GM12874 (cell line): ENCODE measurements around the gene ALKBH5.

Source experiments
- TF ChIP-seq, protein P1 (sequence below): IDR thresholded peaks from 2 replicates; pipeline ENCODE4 v1.5.1; 2011; ENCODE audit warnings: low read depth, mild to moderate bottlenecking, control low read depth, low read length, moderate library complexity; ENCODE audit not compliant: insufficient read depth

The ALKBH5 gene

DNA sequence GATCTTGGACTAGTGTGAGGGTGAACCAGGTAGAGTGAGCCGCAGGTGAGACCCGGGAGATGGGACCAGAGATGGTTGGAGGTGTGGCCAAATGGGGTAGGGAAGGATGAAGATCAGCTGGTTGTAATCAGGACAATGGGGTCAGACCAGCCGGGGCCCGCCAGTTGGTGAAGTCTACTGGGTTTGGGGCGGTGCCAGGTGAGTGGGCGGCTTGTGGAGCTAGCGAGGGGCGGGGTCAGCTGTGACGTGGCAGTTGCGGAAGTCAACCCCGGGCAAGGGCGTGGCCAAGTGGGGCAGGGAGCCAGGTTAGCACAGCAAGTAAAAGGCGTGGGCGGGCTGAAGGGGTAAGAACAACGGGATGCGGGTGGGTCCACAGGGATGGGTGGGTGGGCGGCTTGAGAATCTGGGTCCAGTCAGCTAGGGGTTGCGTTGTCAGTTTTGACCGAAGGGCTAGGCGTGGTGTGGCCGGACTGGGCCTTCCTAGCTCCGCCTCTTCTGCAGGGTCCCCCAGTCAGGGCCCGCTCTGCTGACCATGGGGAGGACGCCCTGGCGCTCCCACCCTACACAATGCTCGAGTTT lies 25.5 kb upstream of the ALKBH5 start:
- TF ChIP-seq, protein P1, sequence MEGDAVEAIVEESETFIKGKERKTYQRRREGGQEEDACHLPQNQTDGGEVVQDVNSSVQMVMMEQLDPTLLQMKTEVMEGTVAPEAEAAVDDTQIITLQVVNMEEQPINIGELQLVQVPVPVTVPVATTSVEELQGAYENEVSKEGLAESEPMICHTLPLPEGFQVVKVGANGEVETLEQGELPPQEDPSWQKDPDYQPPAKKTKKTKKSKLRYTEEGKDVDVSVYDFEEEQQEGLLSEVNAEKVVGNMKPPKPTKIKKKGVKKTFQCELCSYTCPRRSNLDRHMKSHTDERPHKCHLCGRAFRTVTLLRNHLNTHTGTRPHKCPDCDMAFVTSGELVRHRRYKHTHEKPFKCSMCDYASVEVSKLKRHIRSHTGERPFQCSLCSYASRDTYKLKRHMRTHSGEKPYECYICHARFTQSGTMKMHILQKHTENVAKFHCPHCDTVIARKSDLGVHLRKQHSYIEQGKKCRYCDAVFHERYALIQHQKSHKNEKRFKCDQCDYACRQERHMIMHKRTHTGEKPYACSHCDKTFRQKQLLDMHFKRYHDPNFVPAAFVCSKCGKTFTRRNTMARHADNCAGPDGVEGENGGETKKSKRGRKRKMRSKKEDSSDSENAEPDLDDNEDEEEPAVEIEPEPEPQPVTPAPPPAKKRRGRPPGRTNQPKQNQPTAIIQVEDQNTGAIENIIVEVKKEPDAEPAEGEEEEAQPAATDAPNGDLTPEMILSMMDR, result no peak

DNA sequence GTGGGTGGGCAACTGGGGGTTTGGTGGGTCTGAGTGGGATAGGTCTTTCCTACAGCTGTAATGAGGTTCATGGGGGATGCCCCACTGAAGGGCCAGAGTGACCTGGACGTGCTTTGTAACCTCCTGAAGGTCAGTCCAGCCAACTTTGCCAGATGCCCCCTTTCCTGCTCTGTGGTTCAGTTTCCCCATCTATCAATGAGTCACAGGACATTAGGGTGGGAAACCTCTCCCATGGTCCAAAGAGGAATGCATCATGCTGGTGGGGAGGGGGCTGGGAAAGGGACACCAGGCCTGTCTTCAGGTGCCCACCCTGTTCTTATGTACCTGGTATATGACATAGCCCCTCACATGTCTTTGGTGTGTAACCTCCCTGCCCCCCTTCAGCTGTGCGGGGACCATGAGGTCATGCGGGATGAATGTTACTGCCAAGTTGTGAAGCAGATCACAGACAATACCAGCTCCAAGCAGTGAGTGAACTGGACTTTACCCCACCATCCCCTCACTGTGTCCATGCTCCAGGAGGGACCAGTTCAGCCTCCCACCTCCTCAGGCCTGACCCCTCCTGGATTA lies 24.0 kb upstream of the ALKBH5 start:
- TF ChIP-seq, protein P1, result no peak

DNA sequence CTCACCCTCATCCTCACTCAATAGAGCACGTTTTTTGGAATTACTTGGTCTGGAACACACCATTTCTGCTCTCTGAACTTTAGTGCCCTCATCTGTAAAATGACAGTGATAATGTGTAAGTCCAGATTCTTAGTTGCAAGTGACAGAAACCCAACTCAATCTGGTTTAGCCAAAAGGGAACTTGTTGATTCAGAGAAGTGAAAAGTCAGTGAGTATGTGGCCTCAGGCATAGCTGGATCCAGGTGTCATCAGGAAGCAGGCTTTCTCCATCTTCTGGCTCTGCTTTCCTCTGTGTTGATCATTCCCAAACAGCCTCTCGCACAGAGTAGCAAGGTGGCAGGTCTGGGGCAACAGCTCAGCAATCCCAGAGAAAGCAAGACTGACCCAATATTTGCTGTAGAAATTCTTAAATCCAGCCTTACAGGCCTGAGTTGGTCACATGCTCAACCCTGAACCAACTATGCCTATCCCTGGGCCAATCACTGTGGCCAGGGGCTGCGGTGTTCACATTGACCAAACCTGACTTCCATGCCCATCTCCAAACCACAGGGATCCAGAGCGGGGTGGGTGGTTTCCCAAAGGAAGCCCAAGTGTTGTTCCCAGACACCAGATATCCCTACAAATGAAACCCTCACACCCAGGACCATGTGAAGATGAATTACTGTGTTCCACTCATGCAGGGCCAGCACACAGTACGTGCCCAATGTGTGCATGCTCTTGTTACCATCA lies 23.3 kb upstream of the ALKBH5 start:
- TF ChIP-seq, protein P1, result no peak

DNA sequence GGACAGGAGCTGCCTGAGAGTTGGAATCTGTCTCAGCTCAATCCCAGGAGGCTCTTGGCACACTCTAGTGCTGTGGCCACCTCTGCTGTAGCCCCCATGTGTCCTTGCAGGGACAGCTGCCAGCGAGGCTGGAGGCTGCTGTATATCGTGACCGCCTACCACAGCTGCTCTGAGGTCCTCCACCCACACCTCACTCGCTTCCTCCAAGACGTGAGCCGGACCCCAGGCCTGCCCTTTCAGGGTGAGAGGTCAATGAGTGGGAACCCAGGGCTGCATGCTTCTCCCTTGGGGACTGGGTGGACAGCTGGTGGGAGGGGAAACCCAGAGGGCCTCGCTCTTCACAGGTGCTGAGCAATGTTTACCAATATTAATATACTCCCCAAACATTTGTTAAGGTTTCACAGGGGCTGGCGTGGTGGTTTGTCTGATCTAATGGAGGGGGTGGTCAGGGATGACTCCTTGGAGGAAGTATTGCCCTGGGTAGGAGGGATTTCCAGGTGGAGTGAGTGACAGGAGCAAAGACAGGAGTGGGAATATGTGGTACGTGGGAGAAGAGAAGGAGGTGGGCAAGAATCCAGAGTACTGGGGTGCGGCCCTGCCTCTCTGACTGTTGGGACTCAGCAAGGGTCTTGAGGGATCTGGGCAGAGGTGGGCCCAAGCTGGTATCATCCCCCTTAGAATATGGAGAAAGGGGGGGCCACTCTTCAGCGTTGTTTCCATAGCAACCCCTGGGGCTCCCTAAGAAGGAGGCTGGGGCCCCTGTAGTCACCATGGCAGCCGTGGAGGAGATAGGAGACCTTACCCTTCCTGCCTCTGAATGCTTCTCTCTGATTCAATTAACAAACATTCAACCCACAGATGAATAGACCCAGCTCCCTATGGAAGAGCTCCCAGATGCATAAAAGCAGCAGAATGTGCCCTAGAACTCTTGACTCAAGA lies 22.2 kb upstream of the ALKBH5 start:
- TF ChIP-seq, protein P1, result no peak

DNA sequence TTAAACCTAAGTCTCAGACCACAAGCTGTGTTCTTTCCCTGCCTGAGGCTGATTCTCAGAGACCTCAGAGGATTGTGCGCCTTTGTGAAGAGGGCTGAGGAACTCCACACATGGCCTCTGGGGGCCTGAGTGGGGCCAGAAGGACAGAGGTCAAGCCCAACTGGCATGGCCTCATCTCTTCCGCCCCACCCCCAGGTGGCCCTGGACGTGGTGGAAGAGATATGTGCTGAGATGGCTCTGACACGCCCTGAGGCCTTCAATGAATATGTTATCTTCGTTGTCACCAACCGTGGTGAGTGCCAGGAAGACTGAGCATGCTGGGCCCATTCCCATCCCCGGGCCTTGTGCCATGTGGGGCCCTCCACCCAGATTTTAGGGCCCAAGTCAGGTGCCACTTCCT lies 20.1 kb upstream of the ALKBH5 start:
- TF ChIP-seq, protein P1, result no peak

DNA sequence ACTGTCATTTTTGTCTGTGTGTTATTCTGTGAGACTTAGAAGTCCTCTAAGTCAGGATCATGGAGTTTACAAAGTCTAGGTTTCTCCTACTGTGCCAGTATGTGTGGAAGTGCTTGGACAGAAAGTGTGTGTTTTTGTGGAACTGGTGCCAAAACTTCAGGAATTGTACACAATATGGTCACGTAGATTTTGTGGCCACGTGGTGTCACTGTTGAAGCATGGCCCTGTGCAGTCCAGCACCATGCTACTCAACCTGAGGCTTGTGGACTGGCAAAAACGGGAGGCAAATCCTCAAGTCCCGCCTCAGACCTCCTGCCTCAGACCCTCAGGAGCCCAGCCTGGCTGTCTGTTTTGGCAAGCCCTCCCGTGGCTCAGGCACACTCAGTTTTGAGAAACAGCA lies 16.7 kb upstream of the ALKBH5 start:
- TF ChIP-seq, protein P1, result peak; percentile 17; the same call in 1 of the 2 replicates

DNA sequence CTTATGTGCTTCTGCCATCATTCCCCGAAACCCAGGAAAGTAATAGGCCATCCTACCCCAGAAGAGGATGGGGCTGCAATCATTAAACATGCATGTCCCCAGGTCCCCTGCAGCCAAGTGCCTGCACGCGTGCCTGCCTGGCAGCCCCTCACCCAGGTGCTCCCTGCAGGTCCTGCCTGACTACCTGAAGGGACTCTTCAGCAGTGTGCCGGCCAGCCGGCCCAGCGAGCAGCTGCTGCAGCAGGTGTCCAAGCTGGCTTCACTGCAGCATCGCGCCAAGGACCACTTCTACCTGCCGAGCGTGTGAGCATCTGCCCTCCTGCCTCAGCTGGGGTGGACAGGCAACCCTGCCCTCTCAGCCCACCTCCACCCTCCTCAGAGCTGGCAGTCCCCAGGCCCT lies 16.2 kb upstream of the ALKBH5 start:
- TF ChIP-seq, protein P1, result no peak
